ENCODE measurements around the gene RANBP9.

The RANBP9 gene

GRCh38 chr6:13710552-13711323, 897 bp downstream of the RANBP9 start:
- no peak for DNase-seq

DNA sequence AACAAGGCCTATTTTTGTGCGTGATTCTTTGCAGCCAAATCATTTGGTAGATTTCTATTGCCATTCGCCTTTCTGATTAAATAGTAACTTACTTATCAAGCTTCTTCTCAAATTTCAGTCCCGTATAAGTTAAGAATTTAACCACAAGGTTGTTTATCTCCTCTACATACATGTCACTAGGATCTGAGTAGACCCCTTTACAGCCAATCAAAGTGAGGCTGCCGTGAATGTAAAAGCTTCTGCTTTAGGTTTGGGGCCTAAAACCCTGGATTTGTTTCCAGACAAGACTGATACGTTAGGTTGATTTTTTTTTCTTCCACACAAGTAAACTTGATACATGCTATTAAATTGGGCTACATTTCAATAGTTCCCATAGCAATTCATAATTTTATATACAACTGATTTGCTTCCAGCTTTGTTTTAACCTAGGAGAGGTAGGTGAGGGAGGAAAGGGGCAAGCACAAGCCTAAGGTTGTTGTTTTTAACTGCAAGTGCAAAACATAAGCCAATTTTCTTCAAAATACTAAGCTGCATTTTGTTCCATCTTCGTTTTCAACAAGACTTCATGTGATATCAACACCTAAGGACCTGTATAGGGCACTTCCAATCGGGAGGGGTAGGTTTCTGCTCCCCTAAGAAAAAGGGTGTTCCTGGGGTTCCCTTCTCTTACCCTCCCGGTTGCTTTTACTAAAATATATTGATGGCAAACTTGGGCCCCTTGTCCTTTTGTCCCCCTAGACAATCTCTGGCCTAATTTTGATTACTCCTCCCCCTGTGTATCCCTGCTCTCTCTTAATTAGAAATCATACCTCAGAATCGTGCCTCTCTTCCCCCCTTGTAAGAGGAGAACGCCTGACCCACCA, 1.7 kb downstream of the RANBP9 start:
- peak; percentile 22 to 30 for DNase-seq

DNA sequence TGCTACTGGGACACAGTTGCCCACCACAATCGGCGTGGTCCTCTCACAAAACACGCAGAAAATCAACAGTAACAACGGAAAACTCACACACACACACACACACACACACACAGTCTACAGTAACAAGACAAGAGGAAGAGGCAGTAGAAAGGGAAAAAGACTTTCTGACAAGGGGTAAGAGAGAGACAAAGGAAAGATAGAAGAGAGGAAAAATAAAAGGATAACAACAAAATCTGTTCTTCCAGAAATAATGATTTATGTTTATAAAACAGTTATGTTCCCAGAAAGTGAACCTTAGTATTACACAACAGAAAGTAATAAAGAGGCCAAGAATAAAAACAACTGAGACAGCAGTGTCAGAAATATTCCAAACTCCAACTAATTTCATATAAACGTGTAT, 2.9 kb downstream of the RANBP9 start:
- peak in 1 of 2 experiments; percentile 26 for DNase-seq

- DNase-seq, result no peak
These were observed 8.1 kb downstream of the RANBP9 start for GRCh38 chr6:13703496-13703895.

- peak; percentile 97 to 98 for DNase-seq
These were observed 8.8 kb downstream of the RANBP9 start for GRCh38 chr6:13702809-13703302.

GRCh38 chr6:13700232-13700631, 11.4 kb downstream of the RANBP9 start:
- peak in 1 of 2 experiments; percentile 27 for DNase-seq

DNA sequence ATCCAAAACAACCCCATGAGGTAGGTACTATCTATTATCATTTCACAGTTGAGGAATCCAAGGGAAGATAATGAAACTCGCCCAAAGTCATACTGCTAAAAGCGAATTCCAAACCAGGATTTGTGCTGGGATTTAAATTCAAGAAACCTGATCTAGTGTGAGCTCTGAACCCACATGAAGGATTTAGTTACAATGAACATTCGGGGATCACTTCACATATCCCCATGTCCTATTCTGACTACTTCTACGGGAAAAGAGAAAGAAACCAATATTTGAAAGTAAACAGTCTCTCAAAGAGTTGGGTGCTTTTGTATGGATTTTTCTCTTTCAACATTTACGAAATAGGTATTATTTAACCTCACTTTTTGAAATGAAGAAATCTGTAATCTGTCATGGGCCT, 12.9 kb downstream of the RANBP9 start:
- DNase-seq, result no peak

DNA sequence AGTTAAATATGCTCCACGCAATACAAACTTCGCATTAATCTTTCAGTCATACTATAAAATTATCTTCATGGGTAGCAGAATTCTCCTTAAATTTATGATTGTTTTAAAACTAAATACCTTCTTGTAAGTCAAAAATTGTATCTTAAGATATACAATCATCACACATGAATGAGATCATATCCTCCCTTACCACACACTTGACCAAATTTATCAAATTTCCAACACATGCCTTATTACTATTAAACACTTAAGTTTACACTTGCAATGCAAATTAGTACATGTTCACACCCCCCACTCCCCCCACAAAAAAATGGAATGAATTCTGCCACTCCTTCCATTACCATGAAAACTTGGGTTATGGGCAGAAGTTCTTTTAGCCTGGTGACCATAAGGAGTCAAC, 13.8 kb downstream of the RANBP9 start:
- DNase-seq, result no peak

DNA sequence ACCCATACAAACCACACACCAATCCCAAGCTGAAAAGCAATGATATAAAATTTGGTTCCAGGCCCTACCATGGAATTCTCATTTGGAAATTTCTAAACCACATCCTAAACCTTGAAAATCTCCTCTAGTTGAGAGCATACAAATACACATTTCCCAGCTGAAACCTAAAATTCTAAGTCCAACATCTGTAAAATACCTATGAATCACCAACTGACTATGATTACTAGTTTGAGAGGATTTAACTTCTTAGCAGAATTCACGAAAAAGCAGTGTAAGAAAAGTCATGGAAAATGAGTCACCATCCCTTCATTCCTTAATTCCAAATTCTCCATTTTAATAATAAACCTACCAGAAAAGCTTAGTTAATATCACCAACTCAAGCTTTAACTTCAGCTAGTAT, 15.4 kb downstream of the RANBP9 start:
- DNase-seq, result no peak

GRCh38 chr6:13695252-13695651, 16.4 kb downstream of the RANBP9 start:
- DNase-seq, result no peak

DNA sequence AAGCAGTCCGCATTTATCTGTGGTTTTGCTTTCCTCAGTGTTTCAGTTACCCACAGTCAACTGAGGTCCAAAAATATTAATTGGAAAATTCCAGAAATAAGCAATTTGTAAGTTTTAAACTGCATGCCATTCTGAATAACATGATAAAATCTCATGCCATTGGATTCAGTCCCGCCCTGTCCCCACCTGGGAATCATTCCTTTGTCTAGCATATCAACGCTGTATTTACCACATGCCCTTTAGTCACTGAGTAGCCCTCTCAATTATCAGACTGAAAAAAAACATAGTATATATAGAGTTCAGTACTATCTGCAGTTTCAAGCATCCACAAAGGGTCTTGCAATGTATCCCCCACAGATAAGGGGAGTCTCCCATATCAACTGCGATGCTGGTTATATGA, 17.1 kb downstream of the RANBP9 start:
- no peak for DNase-seq

DNA sequence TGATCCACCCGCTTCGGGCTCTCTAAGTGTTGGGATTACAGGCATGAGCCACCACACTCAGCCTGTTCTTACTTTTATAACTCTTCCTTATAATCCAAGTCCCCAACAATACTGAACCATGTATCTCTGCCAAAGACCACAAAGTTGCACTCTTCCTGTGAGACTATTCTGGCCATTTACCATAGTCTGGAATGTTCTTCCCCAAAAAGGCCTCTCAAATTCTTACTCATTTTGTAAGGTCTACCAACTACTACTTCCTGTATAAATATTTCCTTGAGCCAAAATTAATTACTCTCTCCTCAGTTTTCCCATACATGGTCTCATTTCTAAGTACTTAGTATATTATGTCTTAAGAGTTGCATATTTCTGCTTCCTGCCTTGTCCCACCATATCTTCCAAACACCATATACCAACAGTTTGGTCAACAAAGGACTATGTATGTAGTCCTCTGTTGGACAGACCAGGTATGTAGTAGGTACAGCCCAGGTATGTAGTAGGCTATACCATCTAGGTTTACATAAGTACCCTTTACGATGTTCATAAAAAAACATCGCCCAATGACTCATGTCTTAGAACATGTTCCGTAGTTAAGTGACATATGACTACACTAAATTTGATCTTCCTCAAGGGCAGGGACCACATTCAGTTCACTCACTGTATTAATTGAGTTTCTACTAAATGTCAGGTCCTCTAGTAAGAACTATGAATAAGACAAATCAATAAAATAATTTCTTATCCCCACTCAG, 22.0 kb downstream of the RANBP9 start:
- no peak for DNase-seq

- no peak for DNase-seq
These were observed 22.9 kb downstream of the RANBP9 start for GRCh38 chr6:13688692-13689196.

DNA sequence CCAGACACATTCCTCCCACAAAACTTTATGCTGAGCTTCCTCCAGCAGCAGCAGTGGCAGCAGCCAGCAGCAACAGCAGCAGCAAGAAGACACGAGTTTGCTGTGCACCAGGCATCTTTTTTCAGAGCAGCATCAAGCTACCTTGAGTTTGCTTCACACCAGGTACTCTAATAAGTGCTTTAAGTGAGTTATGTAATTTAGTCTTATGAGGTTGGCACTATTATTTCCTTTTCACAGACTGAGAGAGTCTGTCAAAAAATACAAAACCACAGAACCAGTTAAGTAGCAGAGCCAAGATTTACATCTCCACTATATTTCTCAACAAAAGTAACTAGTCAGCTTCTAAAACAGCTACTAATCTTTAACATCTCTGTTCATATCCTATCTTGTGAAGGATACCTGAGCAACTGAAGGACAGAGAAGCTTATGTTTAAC, 23.7 kb downstream of the RANBP9 start:
- no peak for DNase-seq

GRCh38 chr6:13684855-13685254, 26.8 kb downstream of the RANBP9 start:
- no peak for DNase-seq

DNA sequence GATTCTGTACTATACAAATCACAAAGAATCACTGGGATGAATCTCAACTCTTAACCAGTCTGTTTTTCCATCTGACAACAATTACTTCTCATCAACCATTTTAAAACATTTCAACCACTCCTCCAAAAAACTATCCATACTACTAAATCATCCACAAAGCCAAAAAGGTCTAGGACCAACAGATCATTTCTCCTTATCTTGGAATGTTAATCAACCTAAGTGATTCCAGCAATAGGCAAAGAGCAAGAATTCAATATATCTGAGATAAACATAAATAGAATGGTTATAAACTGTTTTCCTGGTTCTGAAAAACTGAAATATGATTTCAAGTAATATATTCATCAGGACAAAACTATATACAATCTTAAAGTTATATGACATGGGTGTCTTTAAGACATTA, 28.6 kb downstream of the RANBP9 start:
- DNase-seq, result no peak

- no peak for DNase-seq
These were observed 29.3 kb downstream of the RANBP9 start for GRCh38 chr6:13682346-13682745.

DNA sequence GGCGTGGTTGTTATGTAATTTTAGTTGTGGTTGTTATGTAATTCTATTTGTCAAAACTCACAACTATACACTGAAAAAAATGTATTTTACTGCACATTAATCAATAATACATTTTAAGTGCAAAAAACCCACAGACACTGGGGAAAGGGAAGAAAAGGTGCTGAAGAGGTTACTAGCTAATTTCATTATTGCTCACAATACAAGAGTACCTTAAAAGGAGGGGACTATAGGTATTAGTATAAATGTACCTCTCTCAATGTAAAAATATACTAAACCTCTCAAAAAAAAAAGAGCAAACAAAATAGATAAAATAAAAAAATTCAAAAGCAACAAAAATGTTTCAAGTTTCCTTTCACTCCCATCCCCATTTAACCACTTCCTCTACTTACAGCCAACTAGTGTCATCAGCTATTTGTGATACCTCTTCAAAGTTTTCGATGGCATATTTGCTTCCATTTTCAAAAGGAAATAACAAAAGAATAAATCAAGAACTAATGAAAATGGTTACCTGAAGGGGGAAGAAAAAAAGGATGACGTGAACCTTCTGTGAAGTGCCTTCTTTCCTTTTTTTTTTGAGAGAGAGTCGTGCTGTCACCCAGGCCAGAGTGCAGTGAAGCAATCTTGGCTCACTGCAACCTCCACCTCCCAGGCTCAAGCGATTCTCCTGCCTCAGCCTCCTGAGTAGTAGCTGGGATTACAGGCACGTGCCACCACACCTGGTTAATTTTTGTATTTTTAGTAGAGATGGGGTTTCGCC, 30.2 kb downstream of the RANBP9 start:
- peak; percentile 51 to 53 for DNase-seq

DNA sequence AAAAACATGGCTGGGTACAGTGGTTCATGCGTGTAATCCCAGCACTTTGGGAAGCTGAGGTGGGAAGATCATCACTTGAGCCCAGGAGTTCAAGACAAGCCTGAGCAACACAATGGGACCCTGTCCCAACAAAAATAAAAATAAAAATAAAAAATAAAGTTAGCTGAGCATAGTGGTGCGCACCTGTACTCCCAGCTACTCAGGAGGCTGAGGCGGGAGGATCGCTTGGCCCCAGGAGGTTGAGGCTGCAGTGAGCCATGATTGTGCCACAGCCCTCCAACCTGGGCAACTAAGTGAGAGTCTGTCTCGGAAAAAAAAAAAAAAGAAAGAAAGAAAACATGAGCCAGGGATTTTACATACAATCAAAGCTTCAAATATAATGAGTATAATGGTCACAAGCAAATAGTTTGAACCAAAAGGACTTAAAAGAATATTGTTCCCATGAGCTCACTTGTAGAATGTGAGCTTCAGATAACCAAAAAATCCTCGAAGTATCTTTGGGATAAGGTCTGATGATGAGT, 31.1 kb downstream of the RANBP9 start:
- no peak for DNase-seq

GRCh38 chr6:13679996-13680395, 31.6 kb downstream of the RANBP9 start:
- no peak for DNase-seq

DNA sequence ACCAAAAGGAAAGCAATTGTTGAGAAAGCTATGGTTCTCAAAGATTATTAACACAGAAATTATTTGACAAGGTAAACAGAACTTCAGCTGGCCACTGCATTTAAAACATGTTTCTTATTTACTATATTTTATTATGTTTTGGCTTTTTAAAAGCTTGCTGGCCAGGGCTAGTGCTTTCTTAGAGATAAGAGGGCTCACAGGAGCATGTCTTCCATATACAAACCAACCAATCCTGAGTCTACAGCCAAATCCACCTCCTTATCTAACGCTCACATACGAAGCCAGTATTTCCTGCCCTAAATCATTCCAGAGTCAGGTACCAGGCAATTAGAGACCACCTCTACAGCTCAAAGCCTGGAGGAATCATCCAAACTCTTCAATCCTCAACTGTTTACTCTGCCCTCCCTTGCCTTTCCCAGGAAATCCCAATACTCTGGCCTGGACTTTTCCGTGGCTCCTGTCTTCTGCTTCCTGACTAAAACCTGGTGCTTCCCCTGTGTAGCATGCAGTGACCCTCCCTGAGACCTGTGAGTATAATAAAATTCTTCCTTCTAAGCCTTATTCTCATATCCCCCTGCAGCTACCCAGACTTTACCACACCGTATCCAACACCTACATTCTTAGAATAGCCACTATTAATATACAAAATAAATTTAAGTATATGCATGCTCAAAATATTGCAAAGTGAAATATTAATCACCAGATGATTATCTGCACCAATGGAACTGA, 33.2 kb downstream of the RANBP9 start:
- no peak for DNase-seq
